ENCODE results near the gene CCDC57. TPM values are rescaled to one million over a fixed set of nuclear protein-coding genes. Genes with fewer than 3 reads are reported as not detected.

Gene CCDC57
- total and polyA plus RNA-seq, 9 of the 15 experiments (the other 6 are each of a cell fraction or from before 2014, with no cell fraction given) = 0.83 to 36.2 (median 13.6) TPM

DNA sequence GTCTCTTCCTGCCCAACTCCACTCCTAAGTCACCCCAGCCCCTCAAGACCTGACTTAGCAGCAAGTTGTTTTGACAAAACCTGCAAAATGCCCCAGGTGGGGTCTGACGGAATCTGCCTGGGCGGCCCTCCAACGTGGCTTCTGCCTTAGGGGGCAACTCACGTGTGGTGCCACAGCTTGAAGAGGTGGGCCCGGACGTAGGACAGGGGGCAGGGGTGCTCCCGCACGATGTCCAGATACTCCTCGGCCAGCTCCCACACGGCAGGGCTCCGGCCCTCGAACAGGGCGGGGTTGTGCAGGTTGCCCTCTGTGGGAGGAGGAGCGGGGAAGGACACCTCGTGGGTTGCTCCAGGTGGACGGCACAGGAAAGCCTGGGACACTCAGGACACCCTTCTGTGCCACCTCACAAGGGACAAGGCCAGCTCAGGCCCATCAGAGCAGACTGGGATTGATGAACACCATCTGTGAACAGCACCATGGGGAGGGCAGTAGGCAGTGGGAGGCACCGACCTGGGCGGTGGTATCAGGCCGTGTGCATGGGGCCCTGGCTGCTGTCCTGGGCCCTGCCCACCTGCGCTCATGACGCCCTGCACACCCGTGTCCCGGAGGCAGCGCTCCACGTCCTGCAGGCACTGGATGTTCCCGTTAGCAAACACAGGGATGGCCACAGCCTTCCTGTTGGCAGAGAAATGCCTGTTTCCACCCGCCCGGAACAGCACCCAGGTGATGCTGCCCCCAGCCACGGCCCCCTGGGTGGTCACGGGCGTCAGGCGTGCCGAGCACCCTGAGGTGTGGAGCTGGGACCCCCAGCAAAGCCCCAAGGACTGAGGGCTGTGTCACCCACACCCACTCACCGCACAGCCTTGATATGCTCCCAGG is 151.4 kb downstream of the CCDC57 start:
- Histone ChIP-seq H3K27me3 (ENCODE audit: control insufficient read depth in 2 of 2, insufficient read depth in 2 of 2, low read length in 2 of 2) (no peaks in the 10 kb centered on the region), H3K79me2 (ENCODE audit: control insufficient read depth, insufficient read depth, low read length) (peaks cover 28% of the 10 kb centered on the region), H2AFZ (ENCODE audit: low read depth, low read length) (no peak overlapping the region), H4K20me1 (replicated peaks; ENCODE audit: control insufficient read depth, insufficient read depth, low read length) (peaks cover 7% of the 10 kb centered on the region), H3K9me3 (replicated peaks; ENCODE audit: control insufficient read depth, insufficient read depth, low read depth, low read length) (no peaks in the 10 kb centered on the region), H3K27ac (ENCODE audit: extremely low read depth, low read depth, low read length) (no peak overlapping the region), H3K4me1 (replicated peaks in 1 of 2; ENCODE audit: control insufficient read depth in 2 of 2, insufficient read depth in 2 of 2, low read length in 2 of 2) (peaks cover 3 to 90% of the 10 kb centered on the region in 2 experiments; a peak in 3 of 5 replicates), H3K4me2 (ENCODE audit: insufficient read depth, low read length) (no peak overlapping the region), H3K4me3 (no peak overlapping the region), H3K9ac (ENCODE audit: insufficient read depth in 1 of 2, low read depth in 2 of 2, low read length in 2 of 2) (no peak overlapping the region), H3K36me3 (ENCODE audit: control insufficient read depth, insufficient read depth, low read length) (peaks cover 81% of the 10 kb centered on the region; the same call in 2 of the 3 replicates), H3K9me1 (ENCODE audit: control insufficient read depth, insufficient read depth, low read length) (no peaks in the 10 kb centered on the region)
- intact Hi-C loops (cut with micrococcal nuclease) (no loop called here), in situ Hi-C loops (cut with MboI) (no loop called here)
- FAIRE-seq (no peak), DNase-seq (ENCODE audit: extremely low read depth in 1 of 4, low spot score in 3 of 4) (no peak), ATAC-seq (no peak)
- 91% methylated on average over 28 of the region's 34 CpGs for WGBS (ENCODE audit: insufficient coverage, low coverage, missing lambda C conversion rate)
- CTCF ChIA-PET (ENCODE audit: low intra/inter-chr PET ratio) = no interaction called here
- BruUV-seq (replicated peaks) = no TSS peak
- POLR2A ChIA-PET = interaction anchor here (0.5 to 2.5 kb wide), 7 partner anchors 7 to 128 kb away, joined by 3 to 11 read pairs (median 3); partner anchors contain the start of gene DCXR
- TF ChIP-seq ZFP30 (CRISPR knock-in tag; IDR thresholded peaks at IDR 0.05; ENCODE audit: borderline replicate concordance) (no peak), NR2C2 (CRISPR knock-in tag; IDR thresholded peaks at IDR 0.05) (no peak), NR2C2 (tag; IDR thresholded peaks at IDR 0.05) (no peak), ZNF780A (CRISPR knock-in tag; IDR thresholded peaks at IDR 0.05) (no peak), PHB (CRISPR knock-in tag; IDR thresholded peaks at IDR 0.05) (no peak), TEAD4 (IDR thresholded peaks at IDR 0.05; ENCODE audit: low read length) (no peak), TEAD4 (CRISPR knock-in tag; IDR thresholded peaks at IDR 0.05; ENCODE audit: borderline replicate concordance) (no peak), SMAD4 (CRISPR knock-in tag; conservative IDR thresholded peaks at IDR 0.05) (no peak), NFYB (IDR thresholded peaks at IDR 0.05; ENCODE audit: extremely low read depth, insufficient read length) (no peak), POLR2A (conservative IDR thresholded peaks at IDR 0.05) (peak; percentile 23; the same call in 1 of the 2 replicates), POLR2G (IDR thresholded peaks at IDR 0.05; ENCODE audit: low read depth, low read length) (peak; percentile 34; the same call in 1 of the 2 replicates), NELFE (IDR thresholded peaks at IDR 0.05; ENCODE audit: insufficient read depth, insufficient read length) (no peak), ZNF12 (CRISPR knock-in tag; IDR thresholded peaks at IDR 0.05) (no peak), ZKSCAN8 (CRISPR knock-in tag; IDR thresholded peaks at IDR 0.05) (no peak), RBFOX2 (IDR thresholded peaks at IDR 0.05; ENCODE audit: low read depth, low read length) (peak; percentile 64), HNRNPK (IDR thresholded peaks at IDR 0.05; ENCODE audit: low read depth, low read length, poor library complexity, severe bottlenecking) (no peak)
- TF ChIP-seq, protein P1, sequence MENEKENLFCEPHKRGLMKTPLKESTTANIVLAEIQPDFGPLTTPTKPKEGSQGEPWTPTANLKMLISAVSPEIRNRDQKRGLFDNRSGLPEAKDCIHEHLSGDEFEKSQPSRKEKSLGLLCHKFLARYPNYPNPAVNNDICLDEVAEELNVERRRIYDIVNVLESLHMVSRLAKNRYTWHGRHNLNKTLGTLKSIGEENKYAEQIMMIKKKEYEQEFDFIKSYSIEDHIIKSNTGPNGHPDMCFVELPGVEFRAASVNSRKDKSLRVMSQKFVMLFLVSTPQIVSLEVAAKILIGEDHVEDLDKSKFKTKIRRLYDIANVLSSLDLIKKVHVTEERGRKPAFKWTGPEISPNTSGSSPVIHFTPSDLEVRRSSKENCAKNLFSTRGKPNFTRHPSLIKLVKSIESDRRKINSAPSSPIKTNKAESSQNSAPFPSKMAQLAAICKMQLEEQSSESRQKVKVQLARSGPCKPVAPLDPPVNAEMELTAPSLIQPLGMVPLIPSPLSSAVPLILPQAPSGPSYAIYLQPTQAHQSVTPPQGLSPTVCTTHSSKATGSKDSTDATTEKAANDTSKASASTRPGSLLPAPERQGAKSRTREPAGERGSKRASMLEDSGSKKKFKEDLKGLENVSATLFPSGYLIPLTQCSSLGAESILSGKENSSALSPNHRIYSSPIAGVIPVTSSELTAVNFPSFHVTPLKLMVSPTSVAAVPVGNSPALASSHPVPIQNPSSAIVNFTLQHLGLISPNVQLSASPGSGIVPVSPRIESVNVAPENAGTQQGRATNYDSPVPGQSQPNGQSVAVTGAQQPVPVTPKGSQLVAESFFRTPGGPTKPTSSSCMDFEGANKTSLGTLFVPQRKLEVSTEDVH (IDR thresholded peaks at IDR 0.05; ENCODE audit: low read depth, partially characterized antibody) = no peak
- TF ChIP-seq, protein P2, sequence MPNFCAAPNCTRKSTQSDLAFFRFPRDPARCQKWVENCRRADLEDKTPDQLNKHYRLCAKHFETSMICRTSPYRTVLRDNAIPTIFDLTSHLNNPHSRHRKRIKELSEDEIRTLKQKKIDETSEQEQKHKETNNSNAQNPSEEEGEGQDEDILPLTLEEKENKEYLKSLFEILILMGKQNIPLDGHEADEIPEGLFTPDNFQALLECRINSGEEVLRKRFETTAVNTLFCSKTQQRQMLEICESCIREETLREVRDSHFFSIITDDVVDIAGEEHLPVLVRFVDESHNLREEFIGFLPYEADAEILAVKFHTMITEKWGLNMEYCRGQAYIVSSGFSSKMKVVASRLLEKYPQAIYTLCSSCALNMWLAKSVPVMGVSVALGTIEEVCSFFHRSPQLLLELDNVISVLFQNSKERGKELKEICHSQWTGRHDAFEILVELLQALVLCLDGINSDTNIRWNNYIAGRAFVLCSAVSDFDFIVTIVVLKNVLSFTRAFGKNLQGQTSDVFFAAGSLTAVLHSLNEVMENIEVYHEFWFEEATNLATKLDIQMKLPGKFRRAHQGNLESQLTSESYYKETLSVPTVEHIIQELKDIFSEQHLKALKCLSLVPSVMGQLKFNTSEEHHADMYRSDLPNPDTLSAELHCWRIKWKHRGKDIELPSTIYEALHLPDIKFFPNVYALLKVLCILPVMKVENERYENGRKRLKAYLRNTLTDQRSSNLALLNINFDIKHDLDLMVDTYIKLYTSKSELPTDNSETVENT (CRISPR knock-in tag; IDR thresholded peaks at IDR 0.05) = no peak
